Left ventricle myocardium inferior (tissue), 1 donor: ENCODE results near the gene MAFG. TPM values are rescaled to one million over a fixed set of nuclear protein-coding genes. Genes with fewer than 3 reads are reported as not detected.

Experiments used
- DNase-seq: peaks from one replicate; pipeline ENCODE4 v3.0.0-alpha.2; 2020
- H3K27ac ChIP-seq: fragments of 200-600 bp; replicated peaks from 2 replicates; pipeline ENCODE4 v1.8.0; 2021
- H3K27me3 ChIP-seq: fragments of 200-600 bp; 2 replicates; pipeline ENCODE4 v1.8.0; 2021; ENCODE audit warnings: low read depth
- H3K36me3 ChIP-seq: fragments of 200-600 bp; 2 replicates; pipeline ENCODE4 v1.8.0; 2021
- H3K4me1 ChIP-seq: fragments of 200-600 bp; 2 replicates; pipeline ENCODE4 v1.8.0; 2021
- H3K4me3 ChIP-seq: fragments of 200-600 bp; 2 replicates; pipeline ENCODE4 v1.8.0; 2021; ENCODE audit warnings: mild to moderate bottlenecking, moderate library complexity
- H3K9me3 ChIP-seq: fragments of 200-600 bp; replicated peaks from 2 replicates; pipeline ENCODE4 v1.8.0; 2021
- intact Hi-C: fragments of 100-400 bp; cut with micrococcal nuclease; formaldehyde crosslinking; loops from one replicate; pipeline ENCODE4 v1.11.0; 2022
- long read RNA-seq: library from polyadenylated mRNA; unstranded; transcript quantifications from one replicate; pipeline ENCODE4 v2.0.0, GENCODE V29; 2021
- total RNA-seq: library from RNA; stranded (reverse); fragmentation: NEBNext Ultra II Directional; extraction: Animal tissue kit (Norgen Biotek cat#: 25700); gene quantifications from one replicate; pipeline ENCODE4 v1.2.1, GENCODE V29; 2021
- TF ChIP-seq, protein P1 (sequence below): fragments of 200-600 bp; IDR thresholded peaks from 2 replicates; pipeline ENCODE4 v1.8.0; 2021; ENCODE audit warnings: antibody characterized with exemption, mild to moderate bottlenecking, borderline replicate concordance
- donor health status: DM: no; HTN: yes; CAD: no; lungs with severe emphysema.

MAFG gene
- total RNA-seq: 24.3 TPM
- long read RNA-seq, full-length matches to known transcripts: 54 of 75 reads
- long read RNA-seq, partial matches to known transcripts: 1 of 75 reads
- long read RNA-seq, other reads (novel, unspliced or antisense): 20 of 75 reads

DNA sequence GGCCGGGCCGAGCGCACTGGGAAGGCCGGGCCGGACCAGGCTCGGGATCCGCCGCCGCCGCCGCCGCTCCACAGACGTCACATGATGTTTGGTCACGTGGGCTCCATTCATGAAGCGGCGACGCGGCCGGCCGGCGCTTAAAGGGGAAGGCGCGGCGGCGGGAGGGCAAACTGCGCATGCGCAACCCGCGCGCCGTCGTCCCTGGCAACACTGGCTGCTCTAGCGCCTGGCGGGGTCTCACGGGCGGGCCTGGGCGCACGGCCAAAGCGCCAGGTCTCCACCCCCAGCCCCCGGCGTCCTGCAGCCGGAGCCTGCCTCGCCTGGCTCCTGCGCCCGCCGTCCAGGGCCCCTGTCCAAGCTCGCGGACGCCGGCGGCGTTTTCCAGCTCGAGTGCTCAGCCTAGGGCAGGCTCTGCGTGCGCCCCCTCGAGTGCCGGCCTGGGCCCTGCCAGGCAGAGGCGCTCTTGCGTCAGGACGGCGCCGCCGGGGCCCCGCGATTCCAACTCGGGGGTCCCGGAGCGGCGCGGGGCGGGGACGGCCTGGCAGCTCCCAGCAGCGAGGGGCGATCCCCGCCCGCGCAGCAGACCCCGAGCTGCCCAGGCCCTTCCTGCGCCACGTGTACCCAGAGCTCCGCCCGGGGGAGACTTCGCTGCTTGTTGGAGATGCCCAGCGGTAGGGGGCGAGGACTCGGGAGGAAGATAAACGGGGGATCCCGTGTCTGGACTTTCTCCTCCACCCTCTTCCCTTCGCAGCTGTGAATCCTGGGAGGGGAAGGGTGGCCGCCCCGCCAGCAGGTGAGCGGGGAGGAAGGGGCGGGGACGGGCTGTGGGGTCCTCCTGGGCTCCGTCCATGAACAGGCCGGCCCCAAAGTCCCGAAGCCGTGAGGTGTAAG is at the start of gene MAFG:
TSS of gene MAFG (minus strand) at position 83 of the 891 bp plus-strand sequence. CDS start 4,550 bp downstream, outside the sequence.
- no peaks in the 10 kb centered on the region for H3K9me3 ChIP-seq
- intact Hi-C loops: no loop called here
- peaks cover 17% of the 10 kb centered on the region for H3K27me3 ChIP-seq
- no peaks in the 10 kb centered on the region for H3K36me3 ChIP-seq
- DNase-seq: peak; percentile 92
- H3K4me3 ChIP-seq: peak within 1 kb of the TSS; percentile 93
- H3K27ac ChIP-seq: peak within 1 kb of the TSS; percentile 91
- TF ChIP-seq, protein P1, sequence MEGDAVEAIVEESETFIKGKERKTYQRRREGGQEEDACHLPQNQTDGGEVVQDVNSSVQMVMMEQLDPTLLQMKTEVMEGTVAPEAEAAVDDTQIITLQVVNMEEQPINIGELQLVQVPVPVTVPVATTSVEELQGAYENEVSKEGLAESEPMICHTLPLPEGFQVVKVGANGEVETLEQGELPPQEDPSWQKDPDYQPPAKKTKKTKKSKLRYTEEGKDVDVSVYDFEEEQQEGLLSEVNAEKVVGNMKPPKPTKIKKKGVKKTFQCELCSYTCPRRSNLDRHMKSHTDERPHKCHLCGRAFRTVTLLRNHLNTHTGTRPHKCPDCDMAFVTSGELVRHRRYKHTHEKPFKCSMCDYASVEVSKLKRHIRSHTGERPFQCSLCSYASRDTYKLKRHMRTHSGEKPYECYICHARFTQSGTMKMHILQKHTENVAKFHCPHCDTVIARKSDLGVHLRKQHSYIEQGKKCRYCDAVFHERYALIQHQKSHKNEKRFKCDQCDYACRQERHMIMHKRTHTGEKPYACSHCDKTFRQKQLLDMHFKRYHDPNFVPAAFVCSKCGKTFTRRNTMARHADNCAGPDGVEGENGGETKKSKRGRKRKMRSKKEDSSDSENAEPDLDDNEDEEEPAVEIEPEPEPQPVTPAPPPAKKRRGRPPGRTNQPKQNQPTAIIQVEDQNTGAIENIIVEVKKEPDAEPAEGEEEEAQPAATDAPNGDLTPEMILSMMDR: peak; percentile 34
- peaks cover 57% of the 10 kb centered on the region for H3K4me1 ChIP-seq

DNA sequence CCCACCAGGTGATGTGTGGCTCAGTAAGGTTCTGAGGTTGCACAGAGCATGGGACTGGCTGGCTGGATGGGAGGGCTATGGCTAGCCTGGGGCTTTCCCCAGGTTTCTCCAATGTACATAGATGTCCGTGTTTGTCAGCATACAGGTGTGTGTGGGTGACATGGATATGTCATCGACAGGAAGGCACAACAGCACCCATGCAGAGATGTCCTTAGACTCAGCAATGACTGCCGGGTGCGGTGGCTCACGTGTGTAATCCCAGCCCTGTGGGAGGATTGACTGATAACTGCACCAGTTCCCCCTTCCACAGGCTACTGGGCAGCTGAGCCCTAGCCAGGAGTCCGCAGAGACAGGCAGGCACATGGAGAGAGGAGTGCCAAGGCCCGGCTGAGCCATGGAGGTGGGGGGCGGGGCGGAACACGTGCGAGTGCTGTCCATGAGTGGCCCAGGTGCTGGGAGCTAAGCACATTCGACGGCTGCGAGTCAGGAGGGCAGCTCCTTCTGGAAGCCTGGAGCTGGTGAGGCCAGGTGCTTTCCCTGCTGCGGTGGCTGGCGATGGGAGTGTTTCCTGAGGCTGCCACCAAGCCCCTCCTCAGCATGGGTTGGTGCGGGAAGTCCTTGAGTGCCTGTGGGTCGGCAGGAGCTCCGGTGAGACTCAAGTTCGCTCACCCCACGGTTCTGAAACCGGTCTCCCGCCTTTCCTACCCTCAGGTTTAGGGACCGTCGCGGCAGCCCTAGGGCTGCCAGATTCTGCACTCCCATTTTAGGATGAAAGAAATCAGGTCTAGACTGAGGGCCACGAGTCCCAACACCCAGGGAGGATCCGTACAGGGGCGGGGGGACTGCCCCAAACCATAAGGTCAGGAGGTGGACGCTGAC is 49.0 kb upstream of the MAFG start:
- Histone ChIP-seq H3K4me3 (peak overlapping the region; percentile 91), H3K4me1 (peaks cover 25% of the 10 kb centered on the region), H3K27me3 (peaks cover 10% of the 10 kb centered on the region), H3K36me3 (peaks cover 13% of the 10 kb centered on the region), H3K9me3 (peaks cover 9% of the 10 kb centered on the region), H3K27ac (peak overlapping the region; percentile 90)
- no peak for DNase-seq
- intact Hi-C loops: no loop called here
- TF ChIP-seq, protein P1: no peak

DNA sequence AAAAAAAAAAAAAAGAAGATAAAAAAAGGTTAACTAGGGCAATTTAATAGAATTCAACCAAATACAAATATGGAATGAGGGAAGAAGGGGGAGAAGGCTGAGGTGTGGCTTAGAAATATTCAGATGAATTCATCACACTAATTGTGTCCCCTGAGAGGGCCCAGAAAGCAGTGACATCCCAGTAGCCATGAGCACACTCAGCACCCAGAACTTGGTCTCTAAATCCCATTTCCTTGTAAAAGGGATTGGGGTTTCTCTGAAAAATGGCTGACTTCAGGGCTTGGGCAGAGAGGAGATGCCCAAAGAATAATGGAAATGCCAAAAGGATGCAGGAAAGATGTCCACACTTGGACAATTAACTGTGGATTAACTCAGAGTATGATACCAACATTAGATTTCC is 45.9 kb upstream of the MAFG start:
- H3K36me3 ChIP-seq: no peaks in the 10 kb centered on the region
- peaks cover 9% of the 10 kb centered on the region for H3K9me3 ChIP-seq
- intact Hi-C loops: no loop called here
- no peak for DNase-seq
- no peak overlapping the region for H3K27ac ChIP-seq
- no peak overlapping the region for H3K4me3 ChIP-seq
- TF ChIP-seq, protein P1: no peak
- peaks cover 22% of the 10 kb centered on the region for H3K4me1 ChIP-seq
- H3K27me3 ChIP-seq: peaks cover 36% of the 10 kb centered on the region

DNA sequence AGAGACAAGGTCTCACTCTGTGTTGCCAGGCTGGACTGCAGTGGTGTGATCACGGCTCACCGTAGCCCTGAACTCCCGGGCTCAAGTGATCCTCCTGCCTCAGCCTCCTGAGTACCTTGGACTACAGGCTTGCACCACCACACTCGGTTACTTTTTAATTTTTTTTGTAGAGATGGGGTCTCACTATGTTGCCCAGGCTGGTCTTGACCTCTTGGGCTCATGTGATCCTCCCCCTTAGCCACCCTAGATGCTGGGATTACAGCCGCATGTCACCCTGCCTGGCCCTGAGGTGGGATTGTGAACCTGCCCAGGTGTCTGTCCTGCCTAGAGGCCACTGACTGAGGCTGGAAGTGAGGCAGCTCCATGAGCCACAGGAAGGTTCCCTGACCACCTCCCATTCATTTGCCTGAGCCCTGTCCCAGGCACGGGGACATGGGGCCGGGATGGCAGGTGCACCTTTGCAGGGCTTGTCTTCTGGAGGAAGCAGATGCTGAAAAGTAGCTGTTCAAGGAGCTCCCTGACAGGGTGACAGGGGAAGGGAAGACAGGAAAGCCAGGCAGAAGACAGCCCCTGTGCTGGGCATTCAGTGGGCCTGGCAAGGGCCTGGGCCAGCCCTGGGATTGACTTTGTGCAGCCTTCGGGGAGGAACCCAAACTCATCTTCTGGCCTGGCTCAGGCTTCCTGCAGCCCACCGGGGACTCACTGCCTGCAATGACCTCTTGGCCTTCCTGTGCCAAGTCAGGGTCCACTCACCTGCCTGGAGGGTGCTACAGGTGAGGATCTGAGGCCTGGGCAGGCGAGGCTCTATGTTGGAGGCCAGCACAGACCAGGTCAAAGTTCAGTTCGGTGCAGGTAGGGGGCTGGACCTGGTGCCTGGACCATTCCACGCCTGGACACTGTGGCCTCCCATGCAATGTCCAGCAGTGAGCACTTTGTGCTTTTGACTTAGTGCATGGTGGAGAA is 41.6 kb upstream of the MAFG start:
- Histone ChIP-seq H3K27ac (no peak overlapping the region), H3K27me3 (peaks cover 72% of the 10 kb centered on the region), H3K9me3 (peaks cover 9% of the 10 kb centered on the region), H3K4me1 (peaks cover 26% of the 10 kb centered on the region), H3K4me3 (no peak overlapping the region), H3K36me3 (no peaks in the 10 kb centered on the region)
- intact Hi-C loops: loop anchor here (10.0 kb wide), 1 partner anchor 176 kb away; no protein-coding TSS in a partner anchor
- no peak for DNase-seq
- TF ChIP-seq, protein P1: no peak
